Mesendoderm (in vitro differentiated cells): ENCODE measurements around the gene P2RY11.
A peak's percentile ranks its signal among the peaks of the same experiment; 100 is the strongest.

Source experiments
- DNase-seq: peaks from one replicate; pipeline ENCODE4 v3.0.0; 2013
- H2AK5ac ChIP-seq: 2 replicates; pipeline ENCODE4 v1.6.1; 2013; ENCODE audit warnings: low read length, inconsistent platforms
- H2BK120ac ChIP-seq: 2 replicates; pipeline ENCODE4 v1.6.1; 2013; ENCODE audit warnings: low read depth, mild to moderate bottlenecking, low read length, moderate library complexity, mixed read lengths
- H2BK15ac ChIP-seq: replicated peaks from 2 replicates; pipeline ENCODE4 v1.6.1; 2013; ENCODE audit warnings: low read depth, mild to moderate bottlenecking, moderate library complexity
- H2BK5ac ChIP-seq: 2 replicates; pipeline ENCODE4 v1.6.1; 2013; ENCODE audit warnings: low read length, inconsistent platforms
- H3K18ac ChIP-seq: 2 replicates; pipeline ENCODE4 v1.6.1; 2013; ENCODE audit warnings: mild to moderate bottlenecking, low read length, mixed read lengths
- H3K23ac ChIP-seq: one replicate; pipeline ENCODE4 v1.6.1; 2013; ENCODE audit warnings: low read length
- H3K27ac ChIP-seq: 2 replicates; pipeline ENCODE4 v1.5.1; 2013; ENCODE audit warnings: low read depth, mild to moderate bottlenecking, inconsistent platforms, low read length, moderate library complexity
- H3K27me3 ChIP-seq: 2 replicates; pipeline ENCODE4 v1.6.1; 2013; ENCODE audit warnings: low read length, control low read depth, mild to moderate bottlenecking, inconsistent platforms; ENCODE audit not compliant: insufficient read depth, poor library complexity
- H3K36me3 ChIP-seq: 2 replicates; pipeline ENCODE4 v1.6.1; 2013; ENCODE audit warnings: low read length, inconsistent platforms; ENCODE audit not compliant: control insufficient read depth, insufficient read depth
- H3K4ac ChIP-seq: one replicate; pipeline ENCODE4 v1.6.1; 2013; ENCODE audit warnings: low read depth, mild to moderate bottlenecking, low read length, moderate library complexity
- H3K4me1 ChIP-seq: 2 replicates; pipeline ENCODE4 v1.6.1; 2013; ENCODE audit warnings: low read depth, low read length, inconsistent platforms; ENCODE audit not compliant: control insufficient read depth
- H3K4me2 ChIP-seq: 2 replicates; pipeline ENCODE4 v1.6.1; 2013; ENCODE audit warnings: low read length
- H3K4me3 ChIP-seq: 2 replicates; pipeline ENCODE4 v1.5.1; 2013; ENCODE audit warnings: mild to moderate bottlenecking, low read length
- H3K56ac ChIP-seq: one replicate; pipeline ENCODE4 v1.6.1; 2013; ENCODE audit warnings: low read length
- H3K79me1 ChIP-seq: 2 replicates; pipeline ENCODE4 v1.6.1; 2013; ENCODE audit warnings: low read length, inconsistent platforms
- H3K79me2 ChIP-seq: 2 replicates; pipeline ENCODE4 v1.6.1; 2013; ENCODE audit warnings: mild to moderate bottlenecking, low read length; ENCODE audit not compliant: control insufficient read depth, insufficient read depth
- H3K9ac ChIP-seq: 2 replicates; pipeline ENCODE4 v1.6.1; 2013; ENCODE audit warnings: low read length, inconsistent platforms
- H4K5ac ChIP-seq: one replicate; pipeline ENCODE4 v1.6.1; 2013; ENCODE audit warnings: low read length
- H4K8ac ChIP-seq: one replicate; pipeline ENCODE4 v1.6.1; 2013; ENCODE audit warnings: low read depth, mild to moderate bottlenecking, control low read depth, low read length, moderate library complexity
- WGBS: extraction: QIAGEN DNeasy Blood & Tissue Kit; methylation state at CpG from one replicate; pipeline ENCODE4 v1.1.7; 2013; ENCODE audit warnings: low lambda C conversion rate, missing lambda C conversion rate; ENCODE audit not compliant: insufficient coverage; ENCODE audit errors: extremely low coverage; 5-methylcytosine and 5-hydroxymethylcytosine counted together

Gene P2RY11

DNA sequence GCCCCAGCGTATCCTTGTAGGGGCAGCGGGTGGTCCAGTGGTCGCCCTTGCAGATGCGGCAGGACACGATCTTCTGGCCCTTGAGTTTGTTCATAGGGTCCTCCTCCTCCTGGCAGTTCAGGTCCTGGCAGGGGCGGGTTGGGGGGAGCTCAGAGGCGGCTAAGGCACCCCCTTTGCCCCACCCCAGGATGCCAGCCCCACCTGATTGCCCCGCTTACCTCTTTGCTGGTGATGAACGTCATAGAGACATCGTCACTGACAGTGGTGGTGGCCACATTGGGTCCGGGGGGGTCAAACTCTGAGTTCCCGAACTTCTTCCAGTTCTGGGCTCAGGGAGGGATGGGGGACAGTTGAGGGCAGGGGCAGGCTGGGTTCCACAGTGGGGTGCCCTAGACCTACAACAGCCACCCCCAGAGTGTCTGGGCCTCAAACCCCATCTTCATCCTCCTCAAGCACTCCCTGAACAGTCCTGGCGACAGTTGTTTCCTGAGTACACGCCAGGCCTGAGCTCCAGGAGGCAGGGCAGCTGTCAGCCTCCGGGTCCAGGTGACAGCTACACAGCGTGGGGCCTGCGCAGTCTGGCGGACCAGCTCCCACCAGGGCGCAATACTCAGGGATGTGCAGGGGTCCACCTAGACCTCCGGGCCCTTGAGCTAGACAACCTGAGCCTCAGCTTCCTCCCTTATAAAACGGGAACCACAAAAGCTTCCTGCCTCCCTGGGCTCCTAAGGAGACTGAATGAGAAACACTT, 5.5 kb downstream of the P2RY11 start:
- Histone ChIP-seq H3K4me3 (no peak overlapping the region), H3K23ac (no peak overlapping the region), H2BK15ac (no peak overlapping the region), H3K79me1 (peaks cover 11% of the 10 kb centered on the region), H3K9ac (no peak overlapping the region), H3K18ac (no peak overlapping the region), H3K27ac (no peak overlapping the region), H3K27me3 (no peaks in the 10 kb centered on the region), H3K4me2 (no peak overlapping the region), H4K8ac (no peak overlapping the region), H3K36me3 (peaks cover 10% of the 10 kb centered on the region), H3K4me1 (peaks cover 1% of the 10 kb centered on the region), H3K4ac (no peak overlapping the region), H2BK5ac (no peak overlapping the region), H2AK5ac (no peak overlapping the region), H2BK120ac (no peak overlapping the region), H3K79me2 (peaks cover 11% of the 10 kb centered on the region), H3K56ac (no peak overlapping the region), H4K5ac (no peak overlapping the region)
- WGBS = no CpG with 5 or more reads among the region's 21 CpGs
- no peak for DNase-seq

DNA sequence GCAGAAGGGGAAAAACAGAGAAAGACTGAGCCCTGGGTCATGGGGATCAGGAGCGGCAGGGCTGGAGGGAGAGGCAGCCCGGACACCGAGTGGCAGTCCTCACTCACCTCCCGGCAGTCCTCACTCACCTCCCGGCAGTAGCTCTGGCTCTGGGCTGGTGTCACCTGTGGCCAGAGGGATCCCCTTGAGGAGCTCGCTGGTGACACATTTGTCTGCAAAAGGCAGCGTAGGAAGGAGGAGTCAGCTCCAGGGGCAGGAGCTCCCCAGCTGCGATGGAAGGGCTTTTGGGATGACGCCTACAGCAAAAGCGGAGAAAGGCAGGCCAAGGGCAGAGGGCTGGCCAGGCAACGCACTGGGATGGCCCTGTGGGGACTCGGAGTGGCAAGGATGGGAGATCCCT, 7.5 kb downstream of the P2RY11 start:
- H3K4me1 ChIP-seq = peaks cover 1% of the 10 kb centered on the region
- H3K36me3 ChIP-seq = peaks cover 10% of the 10 kb centered on the region
- peaks cover 11% of the 10 kb centered on the region for H3K79me1 ChIP-seq
- no peaks in the 10 kb centered on the region for H3K27me3 ChIP-seq
- DNase-seq = peak; percentile 45
- H4K8ac ChIP-seq = no peak overlapping the region
- no peak overlapping the region for H3K23ac ChIP-seq
- peak overlapping the region; percentile 87 for H3K4me3 ChIP-seq
- no peak overlapping the region for H2BK120ac ChIP-seq
- H2AK5ac ChIP-seq = peak overlapping the region; percentile 48
- H4K5ac ChIP-seq = no peak overlapping the region
- no CpG with 5 or more reads among the region's 12 CpGs for WGBS
- no peak overlapping the region for H2BK5ac ChIP-seq
- peak overlapping the region; percentile 93 for H3K9ac ChIP-seq
- peak overlapping the region; percentile 82 for H3K4me2 ChIP-seq
- H3K56ac ChIP-seq = peak overlapping the region; percentile 98
- no peak overlapping the region for H3K4ac ChIP-seq
- H3K18ac ChIP-seq = no peak overlapping the region
- H2BK15ac ChIP-seq = no peak overlapping the region
- no peak overlapping the region for H3K27ac ChIP-seq
- peaks cover 11% of the 10 kb centered on the region for H3K79me2 ChIP-seq

DNA sequence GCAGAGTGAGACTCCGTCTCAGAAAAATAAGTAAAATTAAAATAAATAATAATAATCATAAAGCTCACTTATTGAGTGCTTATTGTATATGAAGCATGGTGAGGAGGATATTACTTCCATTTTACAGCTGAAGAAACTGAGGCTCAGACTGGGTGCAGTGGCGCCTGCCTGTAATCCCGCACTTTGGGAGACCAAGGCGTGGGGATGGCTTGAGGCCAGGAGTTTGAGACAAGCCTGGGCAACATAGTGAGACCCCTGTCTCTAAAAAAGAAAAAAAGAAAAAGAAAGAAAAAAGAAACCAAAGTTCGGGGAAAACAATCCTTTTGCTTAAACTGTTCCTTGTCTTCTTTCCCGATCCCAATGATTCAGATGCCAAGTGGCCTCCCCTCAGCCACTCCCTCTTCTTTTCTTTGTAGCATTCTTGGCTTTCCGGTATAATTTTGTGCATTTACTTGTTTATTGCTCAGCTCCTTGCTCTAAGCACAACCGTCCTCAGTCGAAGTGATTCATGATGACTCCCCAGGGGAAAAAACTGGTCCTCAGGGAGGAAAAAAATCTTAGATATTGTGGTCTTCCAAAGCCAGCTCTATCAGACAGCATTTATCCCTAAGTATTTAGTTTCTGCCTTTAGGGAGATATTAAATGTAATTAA, 9.2 kb downstream of the P2RY11 start:
- Histone ChIP-seq H3K4ac (no peak overlapping the region), H2AK5ac (no peak overlapping the region), H3K27ac (no peak overlapping the region), H3K18ac (no peak overlapping the region), H4K5ac (no peak overlapping the region), H4K8ac (no peak overlapping the region), H3K4me1 (peaks cover 1% of the 10 kb centered on the region), H2BK15ac (no peak overlapping the region), H3K4me3 (no peak overlapping the region), H3K4me2 (no peak overlapping the region), H3K36me3 (peaks cover 9% of the 10 kb centered on the region), H3K79me2 (peaks cover 11% of the 10 kb centered on the region), H2BK120ac (no peak overlapping the region), H3K23ac (no peak overlapping the region), H2BK5ac (no peak overlapping the region), H3K56ac (no peak overlapping the region), H3K27me3 (no peaks in the 10 kb centered on the region), H3K9ac (no peak overlapping the region), H3K79me1 (peaks cover 11% of the 10 kb centered on the region)
- DNase-seq = no peak
- no CpG with 5 or more reads among the region's 9 CpGs for WGBS

DNA sequence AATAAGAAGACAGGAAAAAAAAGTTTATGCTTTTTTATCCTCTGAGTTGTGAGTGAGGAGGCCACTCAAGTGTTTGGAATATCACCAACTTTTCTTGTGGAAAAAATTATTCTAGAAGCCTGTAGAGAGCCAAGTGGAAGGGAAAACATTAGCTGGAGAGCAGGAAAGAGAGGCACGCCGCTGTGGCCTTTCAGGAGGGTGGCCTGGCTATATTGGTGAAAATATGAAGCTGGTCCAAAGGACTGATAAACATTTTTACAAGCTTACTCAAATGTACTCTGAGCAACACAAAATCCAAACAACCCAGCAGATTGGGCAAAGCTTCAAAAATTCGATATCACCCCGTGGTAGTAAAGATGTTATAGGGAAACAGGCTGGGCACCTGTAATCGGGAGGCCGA, 10.6 kb downstream of the P2RY11 start:
- no peak overlapping the region for H4K5ac ChIP-seq
- peaks cover 11% of the 10 kb centered on the region for H3K79me2 ChIP-seq
- H3K79me1 ChIP-seq = peaks cover 11% of the 10 kb centered on the region
- H2BK120ac ChIP-seq = no peak overlapping the region
- H2BK5ac ChIP-seq = no peak overlapping the region
- WGBS = no CpG with 5 or more reads among the region's 6 CpGs
- no peaks in the 10 kb centered on the region for H3K27me3 ChIP-seq
- no peak overlapping the region for H3K27ac ChIP-seq
- H3K36me3 ChIP-seq = peaks cover 5% of the 10 kb centered on the region
- H3K18ac ChIP-seq = no peak overlapping the region
- H2BK15ac ChIP-seq = no peak overlapping the region
- H2AK5ac ChIP-seq = no peak overlapping the region
- peaks cover 1% of the 10 kb centered on the region for H3K4me1 ChIP-seq
- H3K4ac ChIP-seq = no peak overlapping the region
- H3K23ac ChIP-seq = no peak overlapping the region
- H3K4me3 ChIP-seq = no peak overlapping the region
- H3K9ac ChIP-seq = no peak overlapping the region
- H3K4me2 ChIP-seq = no peak overlapping the region
- H4K8ac ChIP-seq = no peak overlapping the region
- DNase-seq = no peak
- no peak overlapping the region for H3K56ac ChIP-seq

DNA sequence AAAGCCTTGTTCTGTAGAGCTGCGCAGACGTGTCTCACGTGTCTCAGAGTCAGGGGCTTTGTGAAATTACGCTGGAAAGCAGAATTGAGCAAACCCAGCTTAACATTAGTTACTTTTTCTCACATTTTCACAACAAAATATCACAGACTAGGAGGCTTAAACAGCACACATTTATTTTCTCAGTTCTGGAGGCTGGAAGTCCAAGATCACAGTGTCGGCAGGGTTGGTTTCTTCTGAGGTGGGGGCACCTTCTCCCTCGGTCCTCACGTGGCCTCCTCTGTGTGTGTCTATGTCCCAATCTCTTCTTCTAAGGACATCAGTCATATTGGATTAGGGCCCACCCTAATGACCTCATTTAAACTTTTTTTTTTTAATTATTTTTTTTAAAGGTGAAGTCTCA, 12.9 kb downstream of the P2RY11 start:
- H3K4me2 ChIP-seq = no peak overlapping the region
- WGBS = no CpG with 5 or more reads among the region's 7 CpGs

More for the DNA sequence above, 12.9 kb downstream of the P2RY11 start:
- H3K79me2 ChIP-seq = peaks cover 2% of the 10 kb centered on the region
- no peak overlapping the region for H4K8ac ChIP-seq
- no peak overlapping the region for H3K18ac ChIP-seq
- no peaks in the 10 kb centered on the region for H3K4me1 ChIP-seq
- no peaks in the 10 kb centered on the region for H3K36me3 ChIP-seq
- H3K23ac ChIP-seq = no peak overlapping the region
- H4K5ac ChIP-seq = no peak overlapping the region
- no peak overlapping the region for H3K9ac ChIP-seq
- no peak overlapping the region for H2AK5ac ChIP-seq
- H3K27me3 ChIP-seq = no peaks in the 10 kb centered on the region
- no peak overlapping the region for H3K4me3 ChIP-seq
- no peak overlapping the region for H3K4ac ChIP-seq
- no peak overlapping the region for H2BK120ac ChIP-seq
- no peak overlapping the region for H3K56ac ChIP-seq
- no peak overlapping the region for H2BK5ac ChIP-seq
- H3K79me1 ChIP-seq = peaks cover under 1% of the 10 kb centered on the region
- no peak overlapping the region for H2BK15ac ChIP-seq
- no peak for DNase-seq
- no peak overlapping the region for H3K27ac ChIP-seq
